NCI-H82 treated with DMSO at 0.1 percent for 48 hours (cell line): Measurements from ENCODE around the gene TNFRSF18.

Experiments
- DNase-seq: peaks from one replicate; lab custom pipeline; 2025; ENCODE audit not compliant: unreplicated experiment; lab: John Stamatoyannopoulos, UW

The TNFRSF18 gene

DNA sequence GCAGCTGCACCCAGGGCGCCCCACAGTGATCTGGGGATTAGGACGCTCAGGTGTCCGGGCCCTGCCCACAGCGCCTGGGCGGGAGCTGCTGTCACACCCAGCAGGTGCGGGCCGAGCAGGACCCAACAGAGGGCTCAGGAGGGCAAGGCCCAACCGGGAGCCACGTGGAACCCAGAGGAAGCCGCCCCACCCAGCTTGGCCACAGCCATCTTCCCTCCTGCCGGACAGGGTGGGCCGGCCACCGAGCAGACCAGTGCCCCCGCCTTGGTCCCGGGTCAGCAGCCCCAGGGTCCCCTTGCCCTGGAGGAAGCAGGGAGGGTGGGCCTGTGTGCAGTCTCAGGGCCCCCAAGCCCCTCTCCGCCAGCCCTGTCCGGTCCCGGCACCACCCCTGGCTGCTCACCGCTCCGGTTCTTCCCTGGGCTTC is 39.0 kb downstream of the TNFRSF18 start:
- no peak for DNase-seq

DNA sequence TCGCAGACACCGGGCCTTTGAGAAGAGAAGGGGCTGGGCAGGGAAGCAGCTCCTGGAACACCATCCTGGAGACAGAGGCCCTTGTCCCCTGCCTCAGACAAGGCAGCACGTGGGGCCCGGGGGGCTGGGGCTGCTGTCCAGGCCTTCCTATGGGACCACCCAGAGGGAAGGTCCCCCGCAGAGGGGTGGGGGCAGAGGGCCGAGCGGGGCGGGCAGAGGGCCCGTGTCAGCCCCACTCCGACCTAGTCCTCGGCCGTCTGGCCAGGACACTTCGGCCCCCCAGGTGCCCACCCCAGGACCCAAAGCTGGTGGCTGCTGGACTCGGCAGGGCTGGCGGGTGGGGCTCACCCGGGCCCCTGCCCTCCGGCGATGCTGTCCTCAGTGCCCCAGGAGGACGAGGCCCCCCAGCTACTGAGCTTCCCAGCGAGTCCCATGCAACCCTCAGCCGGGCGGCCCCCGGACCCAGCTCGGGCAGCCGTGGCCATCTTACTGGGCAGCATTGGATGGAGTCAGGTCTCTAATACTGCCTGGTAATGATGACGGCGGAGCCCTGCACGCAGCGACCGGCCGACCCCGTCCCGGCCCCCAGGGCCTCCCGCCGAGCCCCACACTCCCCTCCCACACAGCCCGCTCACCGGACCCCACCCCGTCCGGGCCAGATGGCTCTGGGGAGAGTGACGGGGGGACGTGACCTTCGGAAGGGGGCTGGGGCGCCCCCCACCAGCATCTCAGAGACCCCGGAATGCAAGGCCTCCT is 39.6 kb downstream of the TNFRSF18 start:
- DNase-seq: no peak

DNA sequence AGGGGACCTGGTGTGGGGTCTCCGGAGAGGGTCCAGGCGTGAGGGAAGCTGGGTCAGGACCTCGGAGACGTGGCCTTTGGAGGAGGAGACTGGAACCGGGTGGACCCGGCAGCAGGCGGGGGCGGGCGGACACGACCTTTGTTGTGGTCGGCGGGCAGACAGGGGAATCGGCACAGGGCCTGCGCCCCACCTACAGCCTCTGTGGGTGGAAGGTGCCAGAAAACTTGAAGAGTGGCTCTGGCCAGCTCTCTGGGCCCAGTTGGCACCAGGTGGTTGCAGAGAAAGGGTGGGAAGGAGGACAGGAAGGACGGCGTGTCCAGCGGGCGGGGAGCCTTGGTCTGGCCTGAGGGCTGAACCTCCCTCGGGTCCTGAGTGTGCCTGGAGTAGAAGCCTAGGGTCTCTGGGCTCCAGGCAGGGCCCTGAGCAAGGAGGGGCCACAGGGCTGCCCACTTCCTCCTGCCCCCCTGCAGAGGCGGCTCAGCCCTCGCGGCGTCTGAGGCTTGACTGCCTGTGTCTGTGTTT is 40.4 kb downstream of the TNFRSF18 start:
- no peak for DNase-seq

DNA sequence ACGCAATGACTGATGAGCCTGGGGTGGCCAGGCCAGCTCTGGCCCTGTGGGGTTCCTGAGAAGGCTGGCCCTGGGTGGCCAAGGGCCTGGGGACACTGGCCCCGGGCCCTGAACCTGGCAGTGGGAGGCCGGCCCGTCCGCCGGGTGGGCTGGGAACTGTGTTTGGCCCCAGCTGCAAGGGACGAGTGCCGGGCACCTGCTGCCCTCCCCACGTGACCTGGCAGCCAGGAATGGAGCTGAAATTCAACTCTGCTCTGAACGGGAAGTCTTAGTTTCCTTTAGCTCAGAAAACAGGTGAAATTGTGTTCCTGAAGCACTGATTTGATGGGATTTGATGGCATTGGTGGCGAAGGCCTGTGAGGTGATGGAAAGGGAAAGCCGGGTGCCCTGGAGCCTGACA is 40.9 kb downstream of the TNFRSF18 start:
- DNase-seq: no peak

DNA sequence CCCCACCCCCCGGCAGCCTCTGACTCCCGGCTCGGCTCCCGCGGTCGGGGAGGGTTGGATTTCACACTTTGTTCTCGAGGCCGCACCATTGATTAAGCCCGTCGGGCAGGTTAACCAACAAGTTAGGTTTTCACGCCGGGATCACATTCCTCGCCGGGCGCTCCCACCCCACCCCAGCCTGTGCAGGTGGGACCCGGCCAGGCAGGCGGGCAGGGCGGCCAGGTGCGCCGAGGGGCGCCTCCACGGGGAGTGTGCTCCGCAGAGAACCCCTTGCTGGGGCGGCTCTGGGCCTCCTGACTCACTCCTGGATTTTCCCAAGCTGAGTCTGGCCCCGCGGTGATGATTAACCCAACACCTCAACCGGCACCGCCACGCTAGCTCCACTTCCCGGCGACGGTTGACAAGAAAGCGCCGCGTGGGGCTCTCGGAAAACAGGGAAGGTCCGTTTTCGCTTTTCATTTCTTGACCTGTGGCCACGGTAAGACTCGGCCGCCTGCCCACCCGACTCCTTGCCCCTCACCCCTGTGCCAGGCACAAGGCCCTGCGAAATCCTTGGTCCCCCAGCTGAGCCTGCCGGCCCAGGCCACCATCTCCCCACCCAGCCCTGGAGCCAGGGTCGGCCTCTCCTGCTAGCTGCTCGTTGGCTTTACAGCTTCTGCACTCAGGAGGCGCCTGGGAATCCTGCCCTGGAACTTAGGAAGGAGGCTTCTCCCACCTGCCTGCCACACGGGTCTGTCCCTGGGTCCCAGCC is 41.5 kb downstream of the TNFRSF18 start:
- no peak for DNase-seq

DNA sequence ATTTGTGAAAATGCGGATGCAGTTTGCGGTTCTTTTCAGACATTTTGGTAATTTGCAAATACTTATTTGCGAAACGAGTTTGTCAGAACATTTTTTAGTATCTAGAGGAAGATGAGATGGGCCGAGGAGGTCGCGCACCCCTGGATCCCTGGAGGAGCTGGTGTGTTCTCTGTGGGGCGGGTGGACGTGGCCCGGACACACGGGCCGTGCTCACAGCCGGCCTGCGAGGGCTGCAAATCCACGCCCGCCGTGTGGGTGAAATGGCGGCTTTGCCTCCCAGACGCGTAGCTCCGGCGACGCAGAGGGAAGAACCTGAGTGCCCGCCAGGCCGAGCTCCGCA is 42.1 kb downstream of the TNFRSF18 start:
- DNase-seq: no peak

DNA sequence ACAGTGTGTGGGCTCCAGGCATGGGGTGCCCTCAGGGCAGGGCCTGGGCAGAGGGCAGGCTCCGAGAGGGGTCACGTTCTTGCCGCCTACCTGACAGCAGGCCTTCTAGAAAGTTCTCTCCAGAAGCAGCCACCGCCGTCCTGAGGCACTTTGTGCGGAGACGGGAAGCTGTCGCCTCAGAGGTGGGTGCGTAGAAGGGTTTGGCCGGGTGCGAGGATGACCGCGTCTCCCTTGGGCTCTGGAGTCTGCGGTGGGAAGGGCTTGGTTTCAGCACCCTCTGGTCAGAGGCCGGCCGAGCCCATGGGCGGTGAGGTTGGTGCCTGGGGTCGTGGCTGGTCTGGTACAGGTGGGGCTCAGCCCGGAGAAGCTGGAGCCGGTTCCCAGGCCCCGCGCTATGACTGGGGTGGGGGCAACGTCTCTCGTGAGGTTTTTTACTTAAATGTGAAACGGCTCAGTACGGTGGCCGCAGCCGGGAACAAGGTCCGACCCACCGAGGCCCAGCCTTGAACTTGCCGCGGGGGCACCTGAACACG is 42.8 kb downstream of the TNFRSF18 start:
- DNase-seq: no peak

DNA sequence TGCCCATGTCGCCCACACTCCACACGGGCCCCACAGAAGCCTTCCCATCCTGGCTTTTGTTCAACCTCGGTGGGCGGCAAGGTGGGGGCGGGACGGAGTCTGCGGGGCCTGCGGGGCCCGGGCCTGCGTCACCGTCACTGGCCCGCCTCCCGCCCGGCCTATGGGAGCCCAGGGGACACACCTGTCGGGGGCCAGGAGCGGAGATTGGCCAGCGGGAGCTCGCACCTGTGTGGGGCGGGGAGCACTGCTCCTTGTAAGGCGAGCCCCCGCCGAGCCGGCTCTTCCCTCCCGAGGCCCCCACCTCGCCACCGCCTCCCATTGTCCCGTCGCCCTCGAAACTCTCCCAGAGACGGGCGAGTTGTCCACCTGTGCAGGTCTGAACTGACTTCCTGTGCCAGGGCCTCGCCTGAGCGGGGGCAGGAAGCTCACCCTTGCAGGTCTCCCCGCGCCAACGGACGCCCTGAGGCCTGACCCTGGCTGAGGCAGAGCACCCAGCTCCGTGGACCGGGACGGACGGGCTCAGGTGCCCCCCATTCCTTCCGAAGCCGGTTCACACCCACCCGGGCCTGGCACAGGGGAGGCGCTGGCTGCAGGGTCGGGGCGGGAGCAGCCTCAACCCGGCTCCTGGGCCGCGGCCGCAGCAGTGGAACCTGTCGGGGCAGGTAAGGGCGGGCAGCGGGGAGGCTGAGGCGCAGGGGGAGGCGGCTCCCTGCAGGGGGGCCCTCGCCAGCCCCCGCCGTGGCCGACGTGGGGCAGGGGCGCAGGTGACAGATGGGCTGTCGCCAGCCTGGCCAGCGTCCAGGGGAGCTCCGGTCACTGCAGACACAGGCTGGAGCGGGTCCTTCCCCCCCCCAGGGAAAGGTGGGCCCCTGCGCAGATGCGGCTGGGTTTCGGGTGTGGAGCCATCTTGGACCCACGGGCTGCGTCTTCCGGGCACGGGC is 43.5 kb downstream of the TNFRSF18 start:
- no peak for DNase-seq

DNA sequence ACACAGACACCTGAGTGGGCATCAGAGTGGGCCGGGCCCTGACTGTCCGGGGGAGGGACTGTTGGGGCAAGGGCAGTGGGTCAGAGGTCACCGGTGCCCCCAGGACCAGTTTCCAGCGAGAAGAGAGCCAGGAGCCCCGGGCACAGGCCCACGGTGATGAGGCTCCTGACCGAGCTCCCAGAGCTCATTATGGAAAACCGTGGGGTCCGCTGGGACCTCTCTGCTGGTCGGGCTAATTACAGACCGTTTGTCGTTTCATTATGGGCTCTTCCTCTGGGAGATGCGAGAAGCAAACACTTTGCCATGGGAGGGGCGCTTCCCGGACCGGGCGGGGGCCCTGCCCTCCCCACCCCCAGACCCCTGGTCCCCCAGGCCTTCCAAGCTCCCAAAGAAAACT is 44.7 kb downstream of the TNFRSF18 start:
- no peak for DNase-seq

DNA sequence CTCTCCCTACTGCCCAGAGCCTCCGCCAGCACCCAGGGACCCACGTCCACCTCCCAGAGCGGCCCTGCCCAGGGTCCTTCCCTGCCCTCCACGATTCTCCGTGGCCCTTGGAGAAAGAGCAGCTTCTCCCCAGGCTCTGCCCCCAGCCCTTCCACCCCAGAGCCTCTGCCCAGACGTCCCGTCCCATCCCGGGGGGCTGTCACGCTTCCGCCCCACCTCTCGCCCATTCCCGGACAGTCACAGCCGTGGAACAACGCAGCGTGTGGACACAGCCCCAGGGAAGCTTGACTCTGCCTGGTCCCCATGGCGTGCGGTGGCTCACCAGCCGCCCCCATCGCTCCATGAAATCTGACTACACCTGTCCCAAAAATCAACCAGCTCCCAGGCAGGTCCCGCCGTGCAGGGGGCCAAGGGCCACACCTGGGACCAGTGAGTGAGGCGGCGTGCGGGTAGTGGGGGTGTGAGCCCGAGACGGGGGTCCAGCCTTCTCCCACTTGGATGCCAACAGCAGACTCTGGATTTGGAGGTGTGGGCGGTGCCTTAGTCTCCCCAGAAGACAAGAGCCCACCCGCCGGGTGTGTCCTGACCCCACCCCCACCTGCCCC is 45.2 kb downstream of the TNFRSF18 start:
- no peak for DNase-seq

DNA sequence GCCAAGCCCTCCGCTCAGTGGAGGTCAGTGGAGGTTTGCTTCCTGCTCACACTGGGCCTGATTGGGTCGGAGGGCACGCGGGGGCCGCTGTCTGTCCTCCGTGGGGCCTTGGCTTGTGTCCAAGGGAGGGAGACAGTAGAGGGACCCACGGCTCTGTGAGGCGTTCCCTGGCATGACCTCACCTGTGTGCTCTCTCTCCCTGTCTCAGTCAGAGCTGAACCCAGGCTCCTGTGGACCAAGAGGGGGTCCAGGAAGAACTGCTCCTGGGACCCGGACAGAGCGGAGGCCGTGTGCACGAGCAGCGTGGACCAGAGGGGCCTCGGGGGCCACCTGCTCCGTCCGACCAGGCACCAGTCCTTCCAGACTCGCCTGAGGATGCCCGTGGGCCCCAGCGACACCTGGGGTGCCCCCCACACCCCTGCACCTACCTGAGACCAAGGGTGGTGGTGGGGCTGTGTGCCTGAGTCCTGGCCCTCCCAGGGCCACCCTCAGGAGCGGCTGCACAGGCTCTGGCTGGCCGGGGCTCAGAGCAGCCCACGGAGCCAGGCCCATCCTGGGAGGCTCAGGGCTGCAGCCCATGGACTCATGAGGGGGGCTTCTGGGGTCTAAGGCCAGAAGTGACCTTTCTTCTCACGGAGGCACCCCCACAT is 46.0 kb downstream of the TNFRSF18 start:
- DNase-seq: no peak

DNA sequence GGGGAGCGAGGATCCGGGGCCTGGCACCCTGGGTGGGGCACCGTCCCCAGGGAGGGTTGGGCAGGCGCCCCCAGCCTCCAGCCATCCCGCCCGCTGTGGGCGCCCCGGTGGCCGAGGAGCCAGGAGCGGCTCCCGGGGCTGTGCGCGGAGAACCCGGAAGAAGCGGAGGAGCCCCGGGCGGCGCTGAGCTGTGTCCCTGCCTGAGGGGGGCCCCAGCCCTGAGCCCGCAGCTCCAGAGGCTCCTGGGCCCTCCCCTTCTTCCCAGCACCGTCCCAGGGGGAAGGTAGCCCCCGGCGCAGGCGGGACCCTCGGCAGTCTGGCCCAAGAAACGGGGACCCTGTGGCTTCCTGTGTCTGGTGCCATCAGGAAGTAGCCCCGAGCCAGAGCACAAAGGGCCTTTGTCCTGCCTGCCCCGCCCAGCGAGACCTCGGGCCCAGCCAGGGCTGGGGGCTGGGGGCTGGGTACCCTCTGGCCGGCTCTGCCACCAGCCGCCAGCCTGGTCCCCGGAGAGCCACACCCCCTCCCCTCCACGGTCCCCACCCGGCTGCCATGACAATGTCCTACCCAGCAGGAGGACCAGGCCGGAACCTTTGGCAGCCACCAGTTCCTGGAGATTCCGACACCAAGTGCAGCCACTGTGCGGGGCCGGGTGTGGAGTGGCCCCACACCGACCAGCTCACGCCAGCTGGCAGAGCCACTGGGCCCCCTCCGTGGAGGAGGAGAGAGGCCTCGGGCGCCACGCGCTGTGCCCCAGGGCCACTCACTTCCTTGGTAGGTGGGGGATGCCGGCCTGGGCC is 48.3 kb downstream of the TNFRSF18 start:
- no peak for DNase-seq

DNA sequence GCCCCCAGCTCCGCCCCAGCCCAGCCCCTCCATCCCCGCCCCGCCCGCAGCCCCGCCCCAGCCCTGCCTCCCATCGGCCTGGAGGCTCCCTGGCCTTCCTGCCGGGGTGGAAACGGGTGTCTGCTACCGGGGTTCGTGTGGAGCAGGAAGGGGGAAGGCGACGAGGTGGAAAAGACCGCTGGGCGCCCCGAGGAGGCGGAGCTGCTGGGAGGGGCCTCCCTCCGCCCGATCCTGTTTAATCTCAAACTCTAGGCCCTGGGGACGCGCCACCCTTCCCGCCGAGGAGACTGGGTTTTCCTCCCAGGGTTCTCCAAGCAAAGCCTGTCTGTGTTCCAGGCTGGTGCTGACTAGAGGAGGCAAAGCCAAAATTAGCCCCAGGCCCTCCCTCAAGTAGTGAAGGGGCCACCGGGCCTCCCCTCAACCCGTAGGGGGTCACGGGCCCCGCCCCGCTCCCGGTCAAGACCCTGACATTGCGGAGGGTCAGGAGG is 48.9 kb downstream of the TNFRSF18 start:
- DNase-seq: no peak

DNA sequence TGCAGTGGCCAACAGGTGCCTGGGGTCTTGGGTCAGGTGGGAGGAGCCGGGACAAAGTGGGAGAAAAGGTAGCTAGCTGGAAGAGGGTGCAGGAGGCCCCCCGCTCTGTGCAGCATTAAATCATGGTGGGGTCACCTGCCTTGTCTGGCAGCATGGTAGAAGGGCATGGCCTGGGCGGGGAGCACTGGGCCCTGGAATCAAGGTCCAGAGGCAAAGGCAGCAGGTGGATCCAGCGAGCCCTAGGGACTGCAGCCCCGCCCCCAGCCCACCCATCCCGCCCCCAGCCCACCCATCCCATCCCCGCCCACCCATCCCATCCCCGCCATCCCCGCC is 49.4 kb downstream of the TNFRSF18 start:
- DNase-seq: no peak

DNA sequence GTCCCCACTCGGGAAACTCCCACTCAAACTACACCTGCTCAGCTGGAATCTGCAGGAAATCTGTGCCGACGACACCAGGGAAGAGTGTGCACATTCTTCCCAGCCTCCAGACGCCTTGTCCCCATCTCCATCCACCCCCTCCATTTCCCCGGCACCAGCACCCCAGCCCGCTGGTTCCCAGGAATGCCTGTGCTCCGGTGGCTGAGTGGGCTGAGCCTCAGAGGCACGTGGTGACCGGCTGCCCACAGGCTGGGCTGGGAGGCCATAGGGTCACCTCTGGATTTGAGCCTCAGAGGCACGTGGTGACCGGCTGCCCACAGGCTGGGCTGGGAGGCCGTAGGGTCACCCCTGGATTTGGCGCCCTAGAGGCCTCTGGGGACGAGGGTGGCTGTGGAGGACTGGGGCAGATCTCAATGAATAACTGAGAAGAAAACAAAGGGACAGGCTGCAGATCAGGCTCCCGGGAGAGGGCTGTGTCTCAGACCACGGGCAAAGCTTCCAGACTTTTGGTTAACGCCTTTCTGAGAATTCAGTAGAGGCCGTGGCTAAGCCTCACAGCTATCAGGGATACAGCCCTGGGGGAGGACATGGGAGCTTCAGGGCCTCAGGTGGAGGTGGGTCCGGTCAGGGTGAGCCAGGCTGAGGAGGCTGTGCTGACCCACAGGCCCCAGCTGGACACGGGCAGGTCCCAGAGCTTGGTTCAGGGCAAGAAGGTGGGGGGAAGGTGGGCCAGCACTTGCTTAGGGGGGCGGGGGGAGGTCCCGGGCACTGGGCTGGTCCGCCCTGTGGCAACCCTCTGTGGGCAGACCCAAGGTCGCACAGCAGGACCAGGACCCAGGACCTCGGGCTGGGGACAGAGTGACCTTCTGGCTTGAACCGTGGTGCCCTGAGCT is 50.0 kb downstream of the TNFRSF18 start:
- no peak for DNase-seq

DNA sequence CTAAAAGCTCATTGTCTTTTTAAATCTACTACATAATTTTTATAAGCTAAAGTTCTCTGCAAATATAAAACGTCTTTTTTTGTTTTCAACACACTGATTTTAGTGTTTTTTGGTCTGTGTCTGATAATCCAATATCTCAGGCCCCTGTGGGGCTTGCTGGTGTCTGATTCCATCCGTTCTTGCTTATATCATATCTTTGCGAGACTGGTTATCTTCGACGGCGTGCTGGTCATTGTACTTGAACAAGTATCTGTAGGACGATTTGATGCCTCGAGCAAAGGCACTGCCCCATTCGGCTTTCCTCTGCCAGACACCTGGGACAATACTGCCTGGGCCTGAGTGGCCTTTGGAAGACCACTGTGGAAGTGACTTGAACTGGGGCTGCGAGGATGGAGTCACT is 51.1 kb downstream of the TNFRSF18 start:
- no peak for DNase-seq

DNA sequence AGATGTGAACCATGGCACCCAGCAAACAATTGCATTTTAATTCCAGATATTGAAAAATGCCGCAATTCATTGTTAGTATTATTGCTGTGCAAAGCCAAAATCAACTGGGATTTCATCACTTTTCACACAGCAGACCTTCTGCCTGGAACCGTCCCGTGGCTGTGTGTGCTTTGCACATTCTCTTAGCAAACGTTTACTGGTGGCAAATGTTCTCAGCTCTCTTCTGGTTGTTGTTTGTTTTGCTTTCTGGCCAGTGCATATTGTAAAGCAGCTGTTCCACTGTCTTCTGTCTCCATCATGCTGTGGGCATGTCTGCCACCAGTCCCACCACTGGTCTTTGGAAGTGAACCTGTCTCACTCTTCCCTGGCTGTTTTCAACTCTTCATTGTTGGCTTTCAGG is 52.5 kb downstream of the TNFRSF18 start:
- DNase-seq: no peak
